ENCODE measurements around the gene IL21.
"Not testable (repeated sequence)": the region's sequence is repeated elsewhere in the genome, so short reads cannot be mapped to it uniquely, and the experiment has no call there.

Gene IL21

DNA sequence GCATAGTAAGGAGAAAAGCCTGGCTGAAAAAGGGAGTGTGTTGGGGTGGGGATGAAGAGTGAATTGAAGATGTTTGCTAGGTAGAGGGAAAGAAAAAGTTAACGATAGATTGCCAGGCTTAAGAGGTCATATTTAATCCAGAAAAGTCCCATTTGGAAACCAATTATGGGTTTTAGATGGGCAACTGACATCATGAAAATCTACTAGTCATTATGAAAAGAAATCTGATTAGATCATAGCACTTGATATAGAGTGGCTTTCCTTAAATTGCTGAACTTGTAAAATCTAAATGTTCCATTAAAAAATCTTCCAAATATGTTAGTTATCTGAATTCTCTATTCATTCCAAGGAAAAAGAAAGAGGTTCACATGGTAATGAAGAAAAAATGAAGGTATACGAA lies 37.5 kb upstream of the IL21 start:
- H3K9me3 ChIP-seq = no peaks in the 10 kb centered on the region
- H3K36me3 ChIP-seq = no peaks in the 10 kb centered on the region
- H3K27me3 ChIP-seq = no peaks in the 10 kb centered on the region
- no peaks in the 10 kb centered on the region for H3K4me1 ChIP-seq (ENCODE audit: control insufficient read depth in 1 of 2, insufficient read depth in 1 of 2, low read depth in 1 of 2, low read length in 1 of 2)
- no peak overlapping the region for H3K27ac ChIP-seq
- H3K4me3 ChIP-seq (ENCODE audit: low read depth in 1 of 2, low read length in 1 of 2) = no peak overlapping the region
- TF ChIP-seq, protein P1, sequence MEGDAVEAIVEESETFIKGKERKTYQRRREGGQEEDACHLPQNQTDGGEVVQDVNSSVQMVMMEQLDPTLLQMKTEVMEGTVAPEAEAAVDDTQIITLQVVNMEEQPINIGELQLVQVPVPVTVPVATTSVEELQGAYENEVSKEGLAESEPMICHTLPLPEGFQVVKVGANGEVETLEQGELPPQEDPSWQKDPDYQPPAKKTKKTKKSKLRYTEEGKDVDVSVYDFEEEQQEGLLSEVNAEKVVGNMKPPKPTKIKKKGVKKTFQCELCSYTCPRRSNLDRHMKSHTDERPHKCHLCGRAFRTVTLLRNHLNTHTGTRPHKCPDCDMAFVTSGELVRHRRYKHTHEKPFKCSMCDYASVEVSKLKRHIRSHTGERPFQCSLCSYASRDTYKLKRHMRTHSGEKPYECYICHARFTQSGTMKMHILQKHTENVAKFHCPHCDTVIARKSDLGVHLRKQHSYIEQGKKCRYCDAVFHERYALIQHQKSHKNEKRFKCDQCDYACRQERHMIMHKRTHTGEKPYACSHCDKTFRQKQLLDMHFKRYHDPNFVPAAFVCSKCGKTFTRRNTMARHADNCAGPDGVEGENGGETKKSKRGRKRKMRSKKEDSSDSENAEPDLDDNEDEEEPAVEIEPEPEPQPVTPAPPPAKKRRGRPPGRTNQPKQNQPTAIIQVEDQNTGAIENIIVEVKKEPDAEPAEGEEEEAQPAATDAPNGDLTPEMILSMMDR (IDR thresholded peaks at IDR 0.05) = no peak

DNA sequence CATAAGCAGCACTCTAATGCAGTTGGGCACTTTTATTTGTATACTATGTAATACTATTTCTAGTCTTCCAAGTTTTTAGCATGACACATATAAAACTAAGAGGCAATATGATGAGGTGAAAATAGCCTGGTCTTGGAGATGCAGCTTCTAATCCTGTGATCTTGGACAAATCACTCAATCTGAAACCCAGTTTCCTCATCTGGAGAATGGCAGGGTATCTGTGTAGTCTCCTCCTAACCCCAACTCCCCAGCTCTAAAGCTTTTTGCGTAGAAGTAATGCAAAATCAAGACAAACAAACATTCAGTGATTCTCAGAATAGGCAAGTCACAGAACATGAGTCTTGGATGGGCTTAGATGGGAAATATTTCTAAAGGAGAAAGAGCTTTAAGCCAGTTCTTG lies 36.7 kb upstream of the IL21 start:
- Histone ChIP-seq H3K27ac (no peak overlapping the region), H3K36me3 (no peaks in the 10 kb centered on the region), H3K4me1 (ENCODE audit: control insufficient read depth in 1 of 2, insufficient read depth in 1 of 2, low read depth in 1 of 2, low read length in 1 of 2) (no peaks in the 10 kb centered on the region), H3K4me3 (ENCODE audit: low read depth in 1 of 2, low read length in 1 of 2) (no peak overlapping the region), H3K9me3 (no peaks in the 10 kb centered on the region), H3K27me3 (no peaks in the 10 kb centered on the region)
- TF ChIP-seq, protein P1 (IDR thresholded peaks at IDR 0.05) = no peak

DNA sequence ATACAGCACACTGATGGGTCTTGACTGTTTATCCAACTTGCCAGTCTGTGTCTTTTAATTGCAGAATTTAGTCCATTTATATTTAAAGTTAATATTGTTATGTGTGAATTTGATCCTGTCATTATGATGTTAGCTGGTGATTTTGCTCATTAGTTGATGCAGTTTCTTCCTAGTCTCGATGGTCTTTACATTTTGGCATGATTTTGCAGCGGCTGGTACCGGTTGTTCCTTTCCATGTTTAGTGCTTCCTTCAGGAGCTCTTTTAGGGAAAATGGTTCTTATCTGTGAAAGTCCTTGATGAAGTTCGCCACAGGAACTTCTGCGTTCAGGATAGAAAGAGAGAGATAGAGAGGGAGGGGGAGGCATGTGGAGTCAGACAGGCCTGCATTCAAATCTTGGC lies 35.7 kb upstream of the IL21 start:
- not testable (repeated sequence) for H3K4me3 ChIP-seq (ENCODE audit: low read depth in 1 of 2, low read length in 1 of 2); H3K9me3 ChIP-seq; H3K27ac ChIP-seq; H3K36me3 ChIP-seq; H3K27me3 ChIP-seq; H3K4me1 ChIP-seq (ENCODE audit: control insufficient read depth in 1 of 2, insufficient read depth in 1 of 2, low read depth in 1 of 2, low read length in 1 of 2)

DNA sequence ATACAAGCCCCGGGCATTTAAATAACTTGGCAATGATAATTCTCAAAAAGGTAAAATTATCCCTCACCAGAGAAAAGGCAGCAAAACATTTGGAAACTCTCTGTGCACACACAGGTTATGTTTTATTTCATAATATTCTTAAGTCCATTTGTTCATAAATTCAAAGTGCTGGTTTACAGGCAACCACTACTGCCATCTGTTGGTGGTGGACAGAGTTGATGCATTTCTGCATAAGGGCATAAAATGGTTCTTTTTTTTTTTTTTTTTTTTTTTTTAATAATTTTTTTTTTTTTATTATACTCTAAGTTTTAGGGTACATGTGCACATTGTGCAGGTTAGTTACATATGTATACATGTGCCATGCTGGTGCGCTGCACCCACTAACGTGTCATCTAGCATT lies 31.5 kb upstream of the IL21 start:
- Histone ChIP-seq H3K4me1 (ENCODE audit: control insufficient read depth in 1 of 2, insufficient read depth in 1 of 2, low read depth in 1 of 2, low read length in 1 of 2) (no peaks in the 10 kb centered on the region), H3K27ac (no peak overlapping the region), H3K27me3 (no peaks in the 10 kb centered on the region), H3K4me3 (ENCODE audit: low read depth in 1 of 2, low read length in 1 of 2) (no peak overlapping the region), H3K9me3 (no peaks in the 10 kb centered on the region), H3K36me3 (no peaks in the 10 kb centered on the region)
- TF ChIP-seq, protein P1 (IDR thresholded peaks at IDR 0.05) = no peak

DNA sequence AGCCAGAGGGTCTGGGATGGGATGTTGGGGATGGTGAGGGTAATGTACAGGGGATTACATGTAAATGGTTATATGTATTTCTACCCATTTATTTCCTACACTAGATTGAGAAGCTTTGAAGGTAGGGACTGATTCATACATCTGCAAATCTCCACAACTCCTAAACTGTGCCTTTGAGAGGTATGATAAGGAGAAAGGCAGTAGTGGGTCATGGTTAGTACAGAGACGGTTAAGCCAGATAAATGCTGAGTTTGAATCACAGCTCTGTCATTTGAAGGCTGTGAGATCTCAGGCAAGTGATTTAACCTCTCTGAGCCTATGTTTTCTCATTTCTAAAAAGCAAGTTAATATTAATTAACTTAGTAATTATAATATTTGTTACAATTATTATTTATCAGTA lies 29.3 kb upstream of the IL21 start:
- TF ChIP-seq, protein P1 (IDR thresholded peaks at IDR 0.05) = no peak
- H3K27ac ChIP-seq = no peak overlapping the region
- H3K4me3 ChIP-seq (ENCODE audit: low read depth in 1 of 2, low read length in 1 of 2) = no peak overlapping the region
- no peaks in the 10 kb centered on the region for H3K9me3 ChIP-seq
- peaks cover 4% of the 10 kb centered on the region for H3K27me3 ChIP-seq
- H3K4me1 ChIP-seq (ENCODE audit: control insufficient read depth in 1 of 2, insufficient read depth in 1 of 2, low read depth in 1 of 2, low read length in 1 of 2) = no peaks in the 10 kb centered on the region
- no peaks in the 10 kb centered on the region for H3K36me3 ChIP-seq

DNA sequence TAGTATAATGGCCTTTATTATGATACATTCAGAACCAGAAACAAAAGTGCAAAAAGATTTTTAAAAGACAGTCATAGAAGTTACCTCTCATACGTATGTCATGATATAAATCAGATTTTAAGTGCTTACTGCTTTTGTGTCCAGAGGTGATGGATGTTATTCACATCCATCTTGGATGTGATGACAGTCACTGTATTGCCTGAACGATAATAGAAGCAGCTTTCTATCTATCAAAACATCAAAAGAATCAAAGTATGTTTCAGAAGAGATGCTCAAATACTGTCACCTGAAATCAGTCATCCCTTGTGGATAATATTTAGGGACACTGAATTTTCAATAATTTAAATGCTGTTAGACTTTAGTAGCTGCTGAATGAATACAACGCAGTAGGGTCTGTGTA lies 26.8 kb upstream of the IL21 start:
- Histone ChIP-seq H3K9me3 (no peaks in the 10 kb centered on the region), H3K4me3 (ENCODE audit: low read depth in 1 of 2, low read length in 1 of 2) (no peak overlapping the region), H3K4me1 (ENCODE audit: control insufficient read depth in 1 of 2, insufficient read depth in 1 of 2, low read depth in 1 of 2, low read length in 1 of 2) (no peaks in the 10 kb centered on the region), H3K36me3 (no peaks in the 10 kb centered on the region), H3K27ac (no peak overlapping the region), H3K27me3 (peaks cover 4% of the 10 kb centered on the region)
- TF ChIP-seq, protein P1 (IDR thresholded peaks at IDR 0.05) = no peak

All from neutrophil (primary cell).